IPS-NIHi7 (cell line): ENCODE measurements around the gene GLI1.

Experiments used
- DNase-seq: peaks from one replicate; pipeline ENCODE4 v3.0.0; 2012; ENCODE audit warnings: mixed read lengths; ENCODE audit errors: extremely low spot score

The GLI1 gene

DNA sequence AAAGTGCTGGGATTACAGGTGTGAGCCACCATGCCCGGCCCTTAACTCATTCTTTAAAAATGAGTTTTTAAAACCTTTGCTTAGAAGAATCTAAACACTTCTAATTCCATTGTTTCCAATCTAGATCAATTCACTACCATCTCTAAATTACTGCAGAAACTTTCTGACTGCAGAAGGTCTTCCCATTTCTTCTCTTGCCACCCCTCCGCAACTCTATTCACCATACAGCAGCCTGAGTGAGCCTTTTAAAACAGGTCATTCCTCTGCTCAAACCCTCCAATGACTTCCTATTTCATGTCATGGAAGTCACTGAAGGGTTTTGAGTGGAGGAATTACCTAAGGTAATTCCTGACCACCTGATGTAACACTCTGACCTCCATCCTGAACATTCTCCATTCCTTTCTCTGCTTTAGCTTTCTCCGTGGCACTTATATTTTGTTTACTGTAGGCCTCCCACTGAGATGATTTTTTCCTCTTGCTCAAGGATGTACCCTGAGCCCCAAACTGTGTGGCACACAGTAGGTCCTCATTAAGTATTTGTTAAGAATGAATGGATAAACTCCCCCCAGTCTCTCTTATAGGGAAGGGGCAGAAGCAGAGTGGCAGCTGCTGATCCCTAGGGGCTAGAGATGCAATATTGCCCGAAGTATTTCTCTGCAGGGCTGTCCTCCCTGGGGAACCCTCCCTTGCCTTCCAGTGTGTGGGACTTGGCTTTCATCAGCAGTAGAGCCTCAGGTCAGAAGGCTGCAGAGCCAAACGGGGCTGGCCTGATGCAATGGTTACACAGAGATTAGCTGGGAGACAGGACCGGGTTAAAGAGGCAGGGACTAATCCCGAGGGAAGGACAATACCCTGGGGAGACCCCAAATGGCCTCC, 59.6 kb downstream of the GLI1 start:
- DNase-seq, result peak; percentile 28

- DNase-seq, result peak; percentile 57
Measured at GRCh38 chr12:57519796-57520052, 60.1 kb downstream of the GLI1 start.

GRCh38 chr12:57520053-57520818, 60.7 kb downstream of the GLI1 start, which contains the start of gene DDIT3:
DDIT3 (minus strand) TSS chr12:57520514; CDS start chr12:57517406, 3,108 bp downstream.
- peak; percentile 95 for DNase-seq

DNA sequence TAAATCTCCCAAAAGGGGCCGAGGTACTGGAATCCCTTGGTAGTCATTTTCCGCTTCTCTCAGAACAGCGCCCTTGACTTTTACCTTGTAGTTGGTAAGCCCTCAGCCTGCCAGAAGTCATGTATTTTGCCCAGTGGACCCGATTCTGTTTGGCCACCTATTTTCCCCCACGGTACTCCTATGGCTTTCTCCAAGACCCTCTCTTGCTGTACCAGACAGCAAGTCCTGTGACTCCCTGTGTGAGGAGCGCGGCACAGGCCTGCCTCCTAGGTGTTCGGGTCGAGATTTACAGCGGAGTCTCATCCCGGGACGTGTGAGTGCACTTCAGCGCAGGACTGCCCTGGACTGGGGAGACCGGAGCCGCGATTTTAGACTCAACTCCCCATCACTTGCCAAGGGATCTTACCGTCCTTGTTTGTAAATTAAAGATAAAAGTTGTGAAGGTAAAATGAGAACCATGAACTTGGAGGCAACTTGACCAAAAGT, 62.0 kb downstream of the GLI1 start:
- no peak for DNase-seq
